AG09309 (cell line): ENCODE measurements around the gene PAXIP1.

Experiments
- DNase-seq: peaks from one replicate; pipeline ENCODE4 v3.0.0-alpha.2; 2010; ENCODE audit warnings: low read depth
- H3K4me3 ChIP-seq: 2 replicates; pipeline ENCODE4 v1.5.1; 2011; ENCODE audit warnings: mild to moderate bottlenecking, low read depth, low read length, moderate library complexity; ENCODE audit not compliant: control insufficient read depth
- CTCF ChIP-seq: IDR thresholded peaks from 2 replicates; pipeline ENCODE4 v1.5.1; 2011; ENCODE audit warnings: mild to moderate bottlenecking, low read depth, low read length, inconsistent platforms; ENCODE audit not compliant: insufficient read depth, control insufficient read depth; ENCODE audit errors: missing control alignments

Gene PAXIP1

DNA sequence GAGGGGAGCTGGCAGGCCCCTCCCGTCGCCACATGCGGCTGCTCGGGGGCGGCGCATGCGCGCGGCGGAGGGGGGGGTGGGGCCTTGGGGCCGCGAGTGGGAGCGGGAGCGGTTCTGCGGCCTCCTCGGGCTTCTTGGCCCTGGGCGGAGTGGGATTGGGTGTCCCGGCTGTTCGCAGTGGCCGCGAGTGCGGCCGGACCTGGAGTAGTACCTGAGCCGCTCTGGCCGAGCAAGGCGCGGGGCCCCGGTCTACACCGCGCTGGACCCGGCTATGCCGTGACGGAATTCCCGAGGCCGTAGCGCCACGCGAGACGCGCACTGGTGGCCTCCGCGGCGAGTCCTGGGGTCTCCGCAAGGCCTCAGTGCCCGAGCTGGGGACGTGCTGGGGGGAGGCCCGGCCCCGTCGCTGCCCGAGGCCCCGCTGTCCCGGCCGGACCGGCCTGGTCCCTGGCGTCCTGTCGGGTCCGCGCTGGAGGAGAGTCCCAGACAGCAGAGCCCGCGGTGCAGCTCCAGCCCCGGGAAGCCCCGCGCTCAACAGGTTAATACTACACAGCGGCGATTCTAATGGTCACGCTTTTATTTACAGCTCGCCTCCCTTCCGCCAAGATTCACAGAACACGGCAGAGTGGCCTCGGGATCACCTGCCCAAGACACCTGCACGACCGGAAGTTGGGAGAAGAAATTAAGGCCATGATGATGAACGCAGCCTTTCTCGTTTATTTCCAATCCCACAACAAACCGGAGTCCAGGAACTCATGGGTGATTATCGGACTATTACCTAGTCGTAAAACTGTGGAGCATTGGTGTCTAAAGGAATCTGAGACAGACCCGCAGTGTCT is 671 bp upstream of the PAXIP1 start:
- no peak for TF ChIP-seq CTCF
- peak; percentile 3 for DNase-seq
- H3K4me3 ChIP-seq = peak overlapping the region; percentile 76

GRCh38 chr7:155002411-155003091 is 373 bp downstream of the PAXIP1 start:
- no peak for TF ChIP-seq CTCF
- peak overlapping the region; percentile 76 for H3K4me3 ChIP-seq
- DNase-seq = no peak

DNA sequence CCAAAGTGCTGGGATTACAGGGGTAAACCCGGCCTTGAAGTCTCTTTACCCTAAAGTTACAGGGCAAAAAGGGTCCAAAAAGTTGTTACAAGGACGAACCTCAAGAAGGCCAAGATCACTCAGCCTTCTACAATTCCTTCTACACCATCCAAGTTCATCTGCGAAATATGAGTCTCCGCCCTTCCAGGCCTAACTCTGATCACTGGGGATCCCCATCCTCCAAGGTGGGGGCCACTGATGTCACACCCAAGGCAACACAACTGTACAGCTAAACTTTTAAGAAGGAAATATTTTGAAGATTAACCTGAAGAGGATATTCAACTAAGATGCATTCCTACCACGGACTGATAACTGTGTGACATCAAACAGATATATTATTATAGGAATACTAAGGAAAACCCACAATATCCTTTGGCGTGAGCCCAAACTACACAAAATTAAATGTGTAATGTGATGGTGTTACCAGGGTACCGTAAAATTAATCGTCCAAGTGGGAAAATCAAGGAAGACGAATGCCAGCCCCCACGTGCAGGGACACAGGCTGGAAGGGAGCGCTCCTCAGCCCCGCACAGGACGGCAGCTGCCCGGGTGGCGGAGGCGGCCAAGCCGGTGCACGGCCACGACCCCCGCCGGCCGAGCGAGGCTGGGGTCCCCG is 1.0 kb downstream of the PAXIP1 start:
- no peak for TF ChIP-seq CTCF
- no peak for DNase-seq

DNA sequence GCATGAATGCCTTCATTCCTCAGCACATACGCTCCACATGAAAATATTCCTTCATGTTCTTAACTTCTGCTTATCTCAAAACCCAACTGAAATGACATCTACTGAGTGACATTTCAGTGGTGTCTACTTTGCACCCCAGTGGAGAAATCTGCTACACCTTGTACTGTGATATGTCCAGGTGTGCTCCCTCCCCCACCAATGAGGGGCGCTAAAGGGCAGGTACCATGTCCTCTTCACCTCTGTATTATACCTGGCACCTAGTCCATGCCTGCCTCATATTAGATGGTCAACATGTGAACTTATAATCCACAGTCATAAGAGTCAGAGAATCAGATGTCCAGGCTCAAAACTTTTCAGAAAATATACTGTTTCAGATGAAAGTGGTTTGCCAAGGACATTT is 2.1 kb downstream of the PAXIP1 start:
- no peak for TF ChIP-seq CTCF
- no peak for DNase-seq
- H3K4me3 ChIP-seq = no peak overlapping the region

More for the DNA sequence above, 1.0 kb downstream of the PAXIP1 start:
- peak overlapping the region; percentile 76 for H3K4me3 ChIP-seq

DNA sequence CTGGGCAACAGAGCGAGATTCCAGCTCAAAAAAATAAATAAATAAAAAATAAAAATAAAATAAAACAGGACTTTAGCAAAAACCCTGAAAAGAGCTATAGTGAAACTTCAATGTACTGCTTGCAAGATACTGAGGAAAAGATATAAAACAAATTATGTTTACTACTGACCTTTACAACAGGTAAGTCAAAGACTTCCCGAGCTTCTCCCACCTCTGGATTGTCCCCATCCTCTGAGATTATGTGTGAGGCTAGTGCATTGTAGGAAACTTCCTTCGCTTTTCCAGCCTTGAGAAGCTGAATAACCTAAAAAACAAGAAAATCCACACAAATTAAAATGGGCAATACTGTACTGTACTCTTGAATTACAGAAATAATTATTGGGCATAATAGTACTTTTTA is 4.4 kb downstream of the PAXIP1 start:
- TF ChIP-seq CTCF = no peak

GRCh38 chr7:154997840-154998370 is 5.0 kb downstream of the PAXIP1 start:
- DNase-seq = no peak
- H3K4me3 ChIP-seq = no peak overlapping the region
- no peak for TF ChIP-seq CTCF

More for the DNA sequence above, 4.4 kb downstream of the PAXIP1 start:
- DNase-seq = no peak
- H3K4me3 ChIP-seq = no peak overlapping the region
